Measurements from ENCODE around the gene CDK11B.
A peak's percentile ranks its signal among the peaks of the same experiment; 100 is the strongest.
"Not testable (repeated sequence)": the region's sequence is repeated elsewhere in the genome, so short reads cannot be mapped to it uniquely, and the experiment has no call there.

Gene CDK11B

GRCh38 chr1:1598051-1598719, 60.6 kb downstream of the CDK11B start:
- ChIA-PET POLR2A (no interaction called here), CTCF (interaction anchor here (1.0 to 1.3 kb wide), 4 partner anchors 9 to 39 kb away, joined by 3 read pairs; no protein-coding TSS in a partner anchor)
- no peak overlapping the region for H3K4me3 ChIP-seq (ENCODE audit: low read depth, low read length)
- no peak for DNase-seq (ENCODE audit: low read depth, low spot score)
- no peak for TF ChIP-seq CTCF (IDR thresholded peaks at IDR 0.05; ENCODE audit: insufficient read depth, low read length, missing control alignments)

GRCh38 chr1:1597275-1597930, 61.4 kb downstream of the CDK11B start:
- CTCF ChIA-PET = interaction anchor here (1.0 to 1.3 kb wide), 3 partner anchors 16 to 38 kb away, joined by 3 read pairs; no protein-coding TSS in a partner anchor
- no peak for DNase-seq (ENCODE audit: low read depth, low spot score)
- POLR2A ChIA-PET = interaction anchor here (1.2 kb wide), 1 partner anchor 18 kb away, joined by 5 read pairs; the partner anchor contains the start of gene MIB2

GRCh38 chr1:1596493-1597274, 62.1 kb downstream of the CDK11B start:
- POLR2A ChIA-PET = interaction anchor here (1.2 kb wide), 1 partner anchor 19 kb away, joined by 5 read pairs; the partner anchor contains the start of gene MIB2
- no peak overlapping the region for H3K4me3 ChIP-seq (ENCODE audit: low read depth, low read length)
- CTCF ChIA-PET = interaction anchor here (1.3 kb wide), 1 partner anchor 17 kb away, joined by 3 read pairs; no protein-coding TSS in a partner anchor
- DNase-seq (ENCODE audit: low read depth, low spot score) = no peak
- TF ChIP-seq CTCF (IDR thresholded peaks at IDR 0.05; ENCODE audit: insufficient read depth, low read length, missing control alignments) = no peak

More at GRCh38 chr1:1597275-1597930, 61.4 kb downstream of the CDK11B start:
- H3K4me3 ChIP-seq (ENCODE audit: low read depth, low read length) = no peak overlapping the region
- peak; percentile 45 for TF ChIP-seq CTCF (IDR thresholded peaks at IDR 0.05; ENCODE audit: insufficient read depth, low read length, missing control alignments)

- POLR2A ChIA-PET; DNase-seq (ENCODE audit: low read depth, low spot score); CTCF ChIA-PET; H3K4me3 ChIP-seq (ENCODE audit: low read depth, low read length): not testable (repeated sequence)
Measured at GRCh38 chr1:1595341-1595740, 63.5 kb downstream of the CDK11B start.

- no peak overlapping the region for H3K4me3 ChIP-seq (ENCODE audit: low read depth, low read length)
- POLR2A ChIA-PET = no interaction called here
- CTCF ChIA-PET = no interaction called here
- no peak for TF ChIP-seq CTCF (IDR thresholded peaks at IDR 0.05; ENCODE audit: insufficient read depth, low read length, missing control alignments)
- DNase-seq (ENCODE audit: low read depth, low spot score) = no peak
Measured at GRCh38 chr1:1594602-1595260, 64.1 kb downstream of the CDK11B start.

GRCh38 chr1:1593834-1594601, 64.8 kb downstream of the CDK11B start:
- no peak overlapping the region for H3K4me3 ChIP-seq (ENCODE audit: low read depth, low read length)
- ChIA-PET POLR2A (no interaction called here), CTCF (no interaction called here)
- DNase-seq (ENCODE audit: low read depth, low spot score) = no peak
- no peak for TF ChIP-seq CTCF (IDR thresholded peaks at IDR 0.05; ENCODE audit: insufficient read depth, low read length, missing control alignments)

All from AG04449 (cell line).